IPS-15b (cell line): ENCODE results near the gene MYORG.

Source experiments
- H3K27me3 ChIP-seq: one replicate; pipeline ENCODE4 v1.6.1; 2013; ENCODE audit warnings: low read length; ENCODE audit not compliant: control insufficient read depth, insufficient read depth
- H3K36me3 ChIP-seq: one replicate; pipeline ENCODE4 v1.6.1; 2013; ENCODE audit warnings: low read length; ENCODE audit not compliant: control insufficient read depth, insufficient read depth
- H3K4me1 ChIP-seq: one replicate; pipeline ENCODE4 v1.6.1; 2013; ENCODE audit warnings: mild to moderate bottlenecking, low read length; ENCODE audit not compliant: control insufficient read depth, insufficient read depth
- H3K4me3 ChIP-seq: one replicate; pipeline ENCODE4 v1.5.1; 2013; ENCODE audit warnings: low read depth, low read length
- H3K9ac ChIP-seq: one replicate; pipeline ENCODE4 v1.6.1; 2013; ENCODE audit warnings: low read depth, mild to moderate bottlenecking, low read length
- H3K9me3 ChIP-seq: one replicate; pipeline ENCODE4 v1.6.1; 2013; ENCODE audit warnings: mild to moderate bottlenecking, low read length; ENCODE audit not compliant: control insufficient read depth, insufficient read depth

MYORG gene

DNA sequence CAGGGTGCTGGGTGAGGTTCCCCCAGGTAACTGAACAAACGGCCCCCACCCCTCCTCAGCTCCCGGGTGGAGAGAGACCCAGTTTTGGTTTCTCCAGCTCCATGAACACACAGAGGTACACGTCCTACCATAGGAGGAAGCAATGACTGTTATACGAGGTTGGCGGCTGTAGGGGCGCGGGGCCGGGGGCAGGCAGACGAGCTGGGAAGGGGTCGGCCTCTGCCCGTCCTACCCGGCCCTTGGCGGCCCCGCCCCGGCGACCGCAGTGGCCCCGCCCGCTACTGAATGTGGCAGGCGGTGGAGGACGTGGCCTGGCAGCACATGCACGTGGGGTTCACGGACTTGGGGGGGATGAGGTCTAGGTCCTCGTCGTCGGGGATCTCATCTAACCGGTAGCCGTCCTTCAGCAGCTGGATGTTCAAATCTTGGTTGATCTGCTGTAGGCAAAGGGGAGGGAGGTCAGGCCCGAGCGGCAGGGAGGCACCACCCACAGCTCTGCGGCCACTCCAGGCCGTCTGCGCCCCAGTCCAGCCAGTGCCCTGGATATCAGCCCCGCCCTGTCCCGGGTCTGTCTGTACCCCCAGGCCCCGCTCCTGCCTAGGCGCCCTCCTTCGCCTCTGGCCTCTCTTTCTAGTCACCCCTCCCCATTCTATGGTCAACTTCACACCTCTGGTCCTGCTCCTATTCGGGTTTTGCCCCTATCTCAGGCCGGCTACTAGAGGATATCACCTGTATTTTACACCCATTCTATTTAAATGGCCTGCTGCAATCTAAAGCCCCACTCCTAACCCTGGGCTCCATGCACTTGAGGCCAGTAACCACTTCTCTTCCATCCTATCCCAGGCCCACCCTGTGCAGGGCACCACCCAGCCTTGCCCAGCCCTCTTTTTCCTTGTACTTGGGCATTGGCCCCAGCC is 24.2 kb upstream of the MYORG start:
- no peak overlapping the region for H3K4me3 ChIP-seq
- no peaks in the 10 kb centered on the region for H3K27me3 ChIP-seq
- H3K36me3 ChIP-seq: no peaks in the 10 kb centered on the region

DNA sequence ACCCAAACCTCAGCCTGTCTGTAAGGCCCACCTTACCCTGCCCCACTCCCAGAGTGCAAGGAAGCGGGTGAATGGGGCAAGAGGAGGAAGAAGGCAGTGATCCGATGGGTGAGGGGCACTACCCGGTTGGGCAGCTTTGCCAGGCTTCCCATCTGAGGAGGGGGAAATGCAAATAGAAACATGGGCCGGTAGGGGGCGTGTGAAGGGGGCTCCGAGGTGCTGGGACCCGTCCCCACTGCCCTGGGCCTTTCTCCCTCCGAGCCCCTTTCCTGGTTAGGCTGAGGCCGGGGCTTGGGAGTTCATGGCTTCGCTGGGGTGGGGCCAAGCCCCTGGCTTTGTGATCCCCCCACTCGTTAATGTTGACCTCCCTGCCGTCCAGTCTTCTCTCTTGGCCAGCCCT is 23.6 kb upstream of the MYORG start:
- Histone ChIP-seq H3K9ac (no peak overlapping the region), H3K4me3 (no peak overlapping the region), H3K27me3 (no peaks in the 10 kb centered on the region), H3K9me3 (no peaks in the 10 kb centered on the region), H3K4me1 (no peaks in the 10 kb centered on the region), H3K36me3 (no peaks in the 10 kb centered on the region)

More for the DNA sequence above, 24.2 kb upstream of the MYORG start:
- H3K9ac ChIP-seq: no peak overlapping the region
- H3K9me3 ChIP-seq: no peaks in the 10 kb centered on the region
- no peaks in the 10 kb centered on the region for H3K4me1 ChIP-seq

DNA sequence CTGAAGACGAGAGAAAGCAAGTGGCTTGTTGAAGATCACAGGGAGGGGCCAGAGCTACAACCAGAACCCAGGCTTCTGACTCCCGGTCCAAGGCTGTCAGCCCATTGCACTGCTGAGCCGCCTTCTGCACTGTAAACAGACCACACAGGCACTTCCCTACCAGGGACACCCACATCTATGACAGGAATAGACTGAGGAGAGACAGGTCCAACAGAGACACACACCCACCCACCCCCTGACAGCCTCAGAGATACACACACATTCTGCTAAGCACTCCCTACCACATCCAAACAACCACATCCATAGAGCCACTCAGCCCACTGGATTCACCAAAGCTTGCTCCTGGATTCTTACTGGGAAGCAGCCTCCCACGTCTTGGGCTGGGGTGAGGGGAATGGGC is 23.0 kb upstream of the MYORG start:
- Histone ChIP-seq H3K27me3 (no peaks in the 10 kb centered on the region), H3K36me3 (no peaks in the 10 kb centered on the region), H3K9me3 (no peaks in the 10 kb centered on the region), H3K9ac (no peak overlapping the region), H3K4me3 (no peak overlapping the region), H3K4me1 (no peaks in the 10 kb centered on the region)

DNA sequence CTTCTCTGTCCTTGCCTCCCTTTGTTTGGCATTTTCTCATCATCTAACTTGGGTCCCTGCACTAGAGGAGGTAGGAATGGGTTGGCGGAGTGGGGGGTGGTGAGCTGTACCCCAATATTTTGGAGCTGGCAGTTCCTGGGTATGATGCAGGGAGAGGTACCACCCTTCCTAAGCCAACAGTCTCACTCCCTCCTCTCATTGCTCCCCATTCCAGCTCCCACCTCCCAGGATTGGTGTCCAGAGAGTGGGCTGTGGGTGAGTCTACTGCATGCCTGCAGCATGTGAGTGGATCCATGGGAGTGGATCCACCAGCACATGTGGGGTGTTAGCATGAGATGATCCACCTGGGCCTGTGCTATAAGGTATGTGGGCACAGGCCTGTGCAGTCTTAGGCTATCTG is 22.2 kb upstream of the MYORG start:
- Histone ChIP-seq H3K9me3 (no peaks in the 10 kb centered on the region), H3K9ac (no peak overlapping the region), H3K4me1 (no peaks in the 10 kb centered on the region), H3K4me3 (no peak overlapping the region), H3K27me3 (no peaks in the 10 kb centered on the region), H3K36me3 (no peaks in the 10 kb centered on the region)

DNA sequence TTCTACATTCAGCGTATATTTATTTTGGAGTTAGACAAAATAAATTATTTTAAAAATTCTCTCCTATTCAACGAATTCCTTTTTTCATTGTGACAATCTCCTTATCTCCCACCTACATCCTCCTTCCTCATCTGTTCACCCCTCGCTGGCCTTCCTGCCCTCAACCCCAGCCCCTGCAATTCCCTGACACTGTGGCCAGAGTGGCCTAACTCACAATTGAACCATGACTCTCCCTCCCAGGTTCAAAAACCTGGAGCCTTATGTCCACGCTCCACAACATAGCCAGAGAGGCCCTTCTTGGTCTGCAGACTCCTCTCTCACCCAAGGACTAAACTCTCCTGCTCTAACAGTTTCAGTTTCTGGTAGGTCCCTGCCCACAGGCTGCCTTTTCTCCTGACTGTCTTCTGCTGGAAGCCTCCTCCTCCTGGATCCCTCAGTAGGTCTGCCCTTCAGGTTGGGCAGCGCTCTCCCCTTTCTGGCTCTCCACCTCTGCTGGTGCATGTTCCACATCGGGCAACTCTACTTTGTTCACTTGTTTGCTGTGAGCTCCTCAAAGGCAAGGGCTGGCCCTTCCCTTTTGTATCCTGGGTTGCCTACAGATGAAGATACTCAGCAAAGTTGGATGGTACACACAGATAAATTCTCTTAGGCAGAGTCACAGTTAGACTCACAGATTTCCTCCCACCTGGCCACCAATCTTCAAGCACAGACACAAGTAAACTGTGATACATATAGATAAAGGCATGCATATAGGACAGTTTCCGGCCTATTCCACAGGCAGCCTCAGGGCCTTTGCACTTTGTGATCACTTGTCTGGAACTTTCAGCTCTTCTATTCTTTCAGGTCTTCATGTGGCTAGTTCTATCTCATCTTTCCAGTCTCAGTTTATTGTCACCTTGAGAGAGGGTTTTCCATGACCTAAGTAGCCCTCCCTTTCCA is 19.8 kb upstream of the MYORG start:
- Histone ChIP-seq H3K4me1 (no peaks in the 10 kb centered on the region), H3K9me3 (no peaks in the 10 kb centered on the region), H3K36me3 (no peaks in the 10 kb centered on the region), H3K27me3 (peaks cover under 1% of the 10 kb centered on the region), H3K9ac (no peak overlapping the region), H3K4me3 (no peak overlapping the region)

DNA sequence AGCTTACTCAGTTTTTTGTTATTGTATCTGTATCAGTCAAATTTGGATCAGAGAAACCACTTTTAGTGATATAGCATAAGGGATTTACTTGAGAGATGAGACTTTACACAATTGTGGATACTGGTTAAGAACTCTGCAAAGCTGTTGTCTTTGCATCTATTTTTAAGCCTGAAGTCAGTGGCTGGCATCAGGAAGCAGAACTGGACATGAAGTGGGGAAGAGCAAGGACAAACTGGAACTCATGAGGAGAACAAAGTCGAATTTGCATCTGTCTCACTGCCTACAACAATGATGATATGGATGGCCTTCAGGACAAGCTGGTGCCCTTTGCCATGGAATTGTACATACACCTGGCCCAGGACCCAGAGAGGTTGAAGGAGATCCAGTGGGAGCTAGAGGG is 15.8 kb upstream of the MYORG start:
- no peak overlapping the region for H3K9ac ChIP-seq
- H3K36me3 ChIP-seq: no peaks in the 10 kb centered on the region
- peaks cover 2% of the 10 kb centered on the region for H3K27me3 ChIP-seq
- no peaks in the 10 kb centered on the region for H3K9me3 ChIP-seq
- no peaks in the 10 kb centered on the region for H3K4me1 ChIP-seq
- H3K4me3 ChIP-seq: no peak overlapping the region

DNA sequence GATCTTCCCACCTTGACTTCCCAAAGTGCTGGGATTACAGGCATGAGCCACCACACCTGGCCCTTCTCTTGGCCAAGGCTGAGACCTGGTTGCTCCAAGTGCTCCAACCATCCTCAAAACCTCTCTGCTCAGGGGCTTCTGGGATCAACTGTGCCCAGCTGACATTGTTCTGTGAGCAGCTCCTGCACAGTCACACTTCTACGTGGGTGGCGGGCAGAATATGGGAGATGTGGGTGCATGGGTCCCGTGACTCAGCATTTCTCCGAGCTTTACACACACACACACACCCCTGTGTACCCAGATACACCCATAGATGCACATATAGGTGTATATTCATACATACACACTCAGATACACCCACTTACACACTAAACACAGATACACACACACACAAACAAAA is 10.5 kb upstream of the MYORG start:
- Histone ChIP-seq H3K4me1 (no peaks in the 10 kb centered on the region), H3K36me3 (no peaks in the 10 kb centered on the region), H3K27me3 (peaks cover 16% of the 10 kb centered on the region), H3K9ac (no peak overlapping the region), H3K9me3 (no peaks in the 10 kb centered on the region), H3K4me3 (no peak overlapping the region)

DNA sequence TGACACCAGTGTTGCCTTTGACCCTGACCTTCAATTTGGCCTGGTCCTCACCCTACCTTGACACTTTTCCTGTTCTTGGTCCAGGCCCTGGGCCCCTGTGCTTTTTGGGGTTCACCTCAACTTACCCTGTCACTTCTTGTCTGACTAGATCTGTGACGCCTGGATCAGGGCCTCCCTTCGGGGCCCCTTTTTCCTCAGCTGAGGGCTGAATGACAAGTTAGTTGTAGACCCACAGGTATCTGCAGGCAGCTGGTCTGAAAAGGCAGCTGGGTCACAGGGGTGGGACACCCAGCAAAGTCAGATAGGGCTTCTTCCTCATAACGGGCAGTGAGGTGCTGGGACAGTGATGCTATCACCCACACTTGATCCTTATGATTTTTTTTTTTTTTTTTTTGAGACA is 10.0 kb upstream of the MYORG start:
- Histone ChIP-seq H3K9me3 (no peaks in the 10 kb centered on the region), H3K4me1 (no peaks in the 10 kb centered on the region), H3K36me3 (no peaks in the 10 kb centered on the region), H3K27me3 (peaks cover 22% of the 10 kb centered on the region), H3K4me3 (no peak overlapping the region), H3K9ac (no peak overlapping the region)

DNA sequence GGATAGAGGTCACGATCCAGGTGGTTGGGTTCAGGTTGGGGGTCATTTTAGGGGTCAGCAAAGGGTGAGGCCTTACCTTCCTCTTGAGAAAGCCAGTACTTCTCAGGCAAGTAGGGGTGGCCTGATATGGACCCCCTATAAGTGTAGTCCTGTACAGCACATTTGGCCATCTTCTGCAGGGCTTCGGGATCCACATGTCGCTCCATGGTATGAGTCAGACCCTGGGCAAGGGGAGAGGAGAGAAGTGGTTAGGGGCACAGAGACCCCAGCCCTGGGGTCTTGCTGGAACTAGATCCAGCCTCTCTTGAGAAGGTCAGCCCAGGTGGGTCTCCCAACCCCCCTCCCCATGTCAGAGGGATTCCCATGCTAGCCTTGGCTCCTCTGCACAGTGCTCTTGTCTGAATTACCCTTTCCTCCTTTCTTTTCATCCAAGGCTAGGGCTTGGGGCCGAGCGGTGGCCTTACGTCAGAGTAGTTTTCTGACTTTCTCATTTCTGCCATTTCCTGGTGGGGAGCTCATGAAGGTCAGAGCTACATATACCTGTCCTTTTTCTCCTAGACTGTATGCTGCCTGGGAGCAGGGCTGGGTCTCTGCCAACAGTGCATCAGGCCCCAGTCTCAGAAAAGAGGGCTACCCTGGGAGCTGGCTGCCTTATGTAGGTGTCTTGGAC is 9.0 kb upstream of the MYORG start:
- Histone ChIP-seq H3K27me3 (peaks cover 28% of the 10 kb centered on the region), H3K4me3 (no peak overlapping the region), H3K9me3 (no peaks in the 10 kb centered on the region), H3K4me1 (no peaks in the 10 kb centered on the region), H3K9ac (no peak overlapping the region), H3K36me3 (no peaks in the 10 kb centered on the region)

DNA sequence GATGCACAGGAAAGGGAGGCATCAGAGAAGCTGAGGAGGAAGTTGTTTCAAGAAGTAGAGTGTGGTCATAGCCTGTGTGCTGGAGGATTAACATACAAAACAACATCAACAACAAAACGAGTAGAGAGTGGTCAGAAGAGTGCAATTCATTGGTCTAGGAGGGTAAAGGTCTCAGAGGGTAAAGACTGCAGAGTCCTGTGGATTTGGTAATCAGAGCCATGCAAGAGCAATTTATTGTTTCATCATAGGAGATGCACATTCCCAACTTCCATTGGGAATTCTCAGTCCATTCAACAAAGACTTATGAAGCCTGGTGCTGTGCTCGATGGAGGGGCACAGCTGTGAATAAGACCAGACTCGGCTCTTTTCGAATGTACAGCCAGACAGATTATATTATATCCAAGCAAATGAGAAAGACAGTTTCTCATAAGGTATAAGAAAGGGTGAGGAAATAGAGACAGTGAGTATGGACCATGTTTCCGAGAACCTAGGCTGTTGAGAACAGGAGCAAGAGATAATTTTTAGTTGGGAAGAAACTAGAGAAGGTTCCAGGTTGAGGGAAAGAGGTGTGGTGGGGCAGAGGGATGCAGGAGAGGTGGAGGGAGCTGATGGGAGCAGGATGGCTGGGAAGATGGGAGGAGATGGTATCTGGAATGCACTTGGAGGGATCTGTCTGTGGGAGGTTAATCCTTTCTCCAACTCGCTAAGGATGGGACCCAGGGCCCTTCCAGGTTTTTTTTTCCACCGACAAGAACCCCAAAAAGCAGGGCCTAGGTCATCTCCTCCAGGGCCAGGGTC is 7.9 kb upstream of the MYORG start:
- Histone ChIP-seq H3K9ac (no peak overlapping the region), H3K27me3 (peaks cover 36% of the 10 kb centered on the region), H3K9me3 (no peaks in the 10 kb centered on the region), H3K36me3 (no peaks in the 10 kb centered on the region), H3K4me1 (no peaks in the 10 kb centered on the region), H3K4me3 (no peak overlapping the region)

DNA sequence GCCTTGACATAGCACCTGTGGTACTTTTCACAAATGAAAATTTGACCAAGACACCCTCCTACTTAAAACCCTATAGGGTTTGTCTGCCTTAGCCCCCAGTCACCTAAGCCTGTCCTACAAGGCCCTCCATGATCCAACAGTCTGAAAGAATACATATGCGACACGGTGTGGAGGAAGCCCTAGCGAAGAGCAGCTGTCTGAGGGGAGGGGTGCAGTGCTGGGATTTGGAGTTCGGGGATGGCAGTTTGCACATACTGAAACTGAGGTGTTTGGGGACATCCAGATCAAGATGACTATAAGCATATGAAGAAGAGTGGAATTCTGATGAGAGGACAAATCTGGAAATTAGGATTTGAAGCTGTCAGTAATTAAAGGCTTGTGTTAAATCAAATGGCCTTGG is 7.2 kb upstream of the MYORG start:
- no peaks in the 10 kb centered on the region for H3K9me3 ChIP-seq
- H3K9ac ChIP-seq: no peak overlapping the region
- peaks cover 36% of the 10 kb centered on the region for H3K27me3 ChIP-seq
- no peaks in the 10 kb centered on the region for H3K36me3 ChIP-seq
- peaks cover 2% of the 10 kb centered on the region for H3K4me1 ChIP-seq
- H3K4me3 ChIP-seq: no peak overlapping the region
